ENCODE data around the gene ERF. TPM values are rescaled to one million over a fixed set of nuclear protein-coding genes. Genes with fewer than 3 reads are reported as not detected.

Gene ERF
- total and polyA plus RNA-seq, 2 donors (not counting 1 experiment from before 2014, with no cell fraction given) = 48.6 to 51.5 TPM

DNA sequence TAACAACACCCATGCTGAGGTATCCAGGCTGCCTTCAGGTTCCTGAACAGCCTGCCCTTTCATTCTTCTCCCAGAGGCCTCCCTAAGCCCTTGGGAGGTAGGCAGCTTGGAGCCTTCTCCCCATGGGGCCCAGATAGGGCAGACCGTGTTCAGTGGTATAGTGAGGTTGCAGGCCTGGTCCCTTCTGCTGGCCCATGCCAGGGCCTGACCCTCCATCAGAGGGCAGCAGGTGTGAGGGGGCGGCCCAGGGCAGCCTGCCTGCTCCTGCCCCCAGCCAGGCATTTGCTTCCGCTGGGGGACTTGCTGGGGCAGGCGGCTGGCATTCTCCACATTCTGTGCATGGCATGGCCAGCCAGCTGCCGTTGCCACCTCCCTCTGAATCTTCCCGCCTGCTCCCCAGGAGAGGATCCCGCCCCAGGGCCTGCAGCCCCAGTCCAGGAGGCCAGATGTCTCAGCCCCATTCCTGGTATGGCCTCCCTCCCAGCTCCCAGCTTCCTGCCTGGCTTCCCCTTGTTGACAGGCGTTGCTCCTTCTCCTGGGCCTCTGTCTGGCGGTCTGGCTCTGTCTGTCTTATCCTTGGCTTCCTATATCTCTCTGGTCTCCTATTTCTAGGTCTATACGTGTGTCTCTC is 23.0 kb upstream of the ERF start:
- Histone ChIP-seq H3K9me3 (ENCODE audit: control extremely low read depth in 1 of 3, control insufficient read depth in 2 of 3, insufficient read depth in 1 of 3, low read length in 2 of 3) (no peaks in the 10 kb centered on the region), H3K4me2 (replicated peaks; ENCODE audit: low read depth, low read length, poor library complexity, severe bottlenecking) (no peak overlapping the region), H3K9ac (ENCODE audit: low read length) (no peak overlapping the region), H3K79me2 (ENCODE audit: control insufficient read depth, insufficient read depth, low read length) (peaks cover 64% of the 10 kb centered on the region), H3K36me3 (replicated peaks in 1 of 2; ENCODE audit: control extremely low read depth in 1 of 2, control insufficient read depth in 1 of 2, extremely low read depth in 1 of 2, insufficient read depth in 2 of 2, low read length in 1 of 2) (peaks cover 0 to 20% of the 10 kb centered on the region in 2 experiments), H3K27me3 (replicated peaks in 1 of 4; ENCODE audit: control extremely low read depth in 1 of 4, control insufficient read depth in 3 of 4, insufficient read depth in 4 of 4, low read length in 3 of 4) (no peaks in the 10 kb centered on the region), H4K20me1 (ENCODE audit: control insufficient read depth, insufficient read depth, low read length, poor library complexity, severe bottlenecking) (peaks cover 7% of the 10 kb centered on the region), H2AFZ (ENCODE audit: insufficient read depth, low read depth, low read length, poor library complexity, severe bottlenecking) (no peak overlapping the region), H3K27ac (ENCODE audit: low read length in 2 of 2) (no peak overlapping the region), H3K4me3 (ENCODE audit: control extremely low read depth in 1 of 5, extremely low read depth in 1 of 5, insufficient read depth in 1 of 5, low read depth in 2 of 5, low read length in 4 of 5) (no peak overlapping the region), H3K4me1 (ENCODE audit: control insufficient read depth in 2 of 2, insufficient read depth in 2 of 2, low read length in 2 of 2) (peaks cover 30 to 41% of the 10 kb centered on the region in 2 donors)
- no peaks in the 10 kb centered on the region for H3K9me3 Mint-ChIP-seq (ENCODE audit: insufficient read depth)
- intact Hi-C loops (cut with micrococcal nuclease) = no loop called here
- ATAC-seq (ENCODE audit: low read depth) = no peak
- DNase-seq = peak; percentile 24
- H3K27me3 Mint-ChIP-seq = no peaks in the 10 kb centered on the region
- CTCF ChIA-PET = interaction anchor here (1.3 to 4.8 kb wide), 7 partner anchors 10 to 148 kb away, joined by 3 to 89 read pairs (median 6); partner anchors contain the start of genes CIC and GSK3A
- peaks cover 38% of the 10 kb centered on the region for H3K4me1 Mint-ChIP-seq
- WGBS (ENCODE audit: insufficient coverage) = 83% methylated on average over 10 of the region's 10 CpGs
- TF ChIP-seq EZH2 (IDR thresholded peaks at IDR 0.05; ENCODE audit: borderline replicate concordance, insufficient read depth, low read depth, low read length, poor library complexity, severe bottlenecking) = no peak
- TF ChIP-seq, protein P1, sequence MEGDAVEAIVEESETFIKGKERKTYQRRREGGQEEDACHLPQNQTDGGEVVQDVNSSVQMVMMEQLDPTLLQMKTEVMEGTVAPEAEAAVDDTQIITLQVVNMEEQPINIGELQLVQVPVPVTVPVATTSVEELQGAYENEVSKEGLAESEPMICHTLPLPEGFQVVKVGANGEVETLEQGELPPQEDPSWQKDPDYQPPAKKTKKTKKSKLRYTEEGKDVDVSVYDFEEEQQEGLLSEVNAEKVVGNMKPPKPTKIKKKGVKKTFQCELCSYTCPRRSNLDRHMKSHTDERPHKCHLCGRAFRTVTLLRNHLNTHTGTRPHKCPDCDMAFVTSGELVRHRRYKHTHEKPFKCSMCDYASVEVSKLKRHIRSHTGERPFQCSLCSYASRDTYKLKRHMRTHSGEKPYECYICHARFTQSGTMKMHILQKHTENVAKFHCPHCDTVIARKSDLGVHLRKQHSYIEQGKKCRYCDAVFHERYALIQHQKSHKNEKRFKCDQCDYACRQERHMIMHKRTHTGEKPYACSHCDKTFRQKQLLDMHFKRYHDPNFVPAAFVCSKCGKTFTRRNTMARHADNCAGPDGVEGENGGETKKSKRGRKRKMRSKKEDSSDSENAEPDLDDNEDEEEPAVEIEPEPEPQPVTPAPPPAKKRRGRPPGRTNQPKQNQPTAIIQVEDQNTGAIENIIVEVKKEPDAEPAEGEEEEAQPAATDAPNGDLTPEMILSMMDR (IDR thresholded peaks at IDR 0.05) = no peak
- no peak overlapping the region for H3K4me3 Mint-ChIP-seq
- peak overlapping the region; percentile 62 for H3K27ac Mint-ChIP-seq
- POLR2A ChIA-PET = no interaction called here

DNA sequence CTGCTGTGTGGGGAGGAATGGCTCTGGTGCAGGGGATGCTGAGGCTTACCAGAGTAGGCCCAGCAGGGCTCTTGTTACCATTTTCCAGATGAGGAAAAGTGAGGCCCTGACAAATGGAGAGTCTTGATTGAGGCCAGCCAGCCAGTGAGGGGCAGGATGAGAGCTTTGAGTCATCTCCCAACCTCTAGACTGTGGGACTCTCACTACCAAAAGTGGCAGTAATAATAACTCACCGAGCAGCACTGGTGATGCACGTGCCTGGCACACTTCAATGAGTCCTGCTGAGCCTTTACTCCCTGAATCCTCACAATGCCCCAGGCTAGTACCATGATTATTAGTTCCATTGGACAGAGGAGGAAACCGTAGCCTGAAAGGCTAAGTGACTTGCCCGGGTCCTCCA is 21.9 kb upstream of the ERF start:
- no peak overlapping the region for H3K27ac Mint-ChIP-seq
- 95% methylated on average over 2 of the region's 4 CpGs for whole genome bisulfite sequencing (ENCODE audit: insufficient coverage)
- TF ChIP-seq EZH2 (IDR thresholded peaks at IDR 0.05; ENCODE audit: borderline replicate concordance, insufficient read depth, low read depth, low read length, poor library complexity, severe bottlenecking) = no peak
- TF ChIP-seq, protein P1 (IDR thresholded peaks at IDR 0.05) = no peak
- H3K4me1 Mint-ChIP-seq = peaks cover 38% of the 10 kb centered on the region
- DNase-seq = no peak
- H3K27me3 Mint-ChIP-seq = no peaks in the 10 kb centered on the region
- no peak overlapping the region for H2AFZ ChIP-seq (ENCODE audit: insufficient read depth, low read depth, low read length, poor library complexity, severe bottlenecking)
- H3K79me2 ChIP-seq (ENCODE audit: control insufficient read depth, insufficient read depth, low read length) = peaks cover 76% of the 10 kb centered on the region
- no peaks in the 10 kb centered on the region for H3K27me3 ChIP-seq (replicated peaks in 1 of 4; ENCODE audit: control extremely low read depth in 1 of 4, control insufficient read depth in 3 of 4, insufficient read depth in 4 of 4, low read length in 3 of 4)
- intact Hi-C loops (cut with micrococcal nuclease) = no loop called here
- ChIA-PET CTCF (interaction anchor here (0.8 to 1.3 kb wide), 3 partner anchors 20 to 168 kb away, joined by 3 read pairs; no protein-coding TSS in a partner anchor), POLR2A (no interaction called here)
- H3K9me3 Mint-ChIP-seq (ENCODE audit: insufficient read depth) = no peaks in the 10 kb centered on the region
- H3K4me3 Mint-ChIP-seq = no peak overlapping the region
- ATAC-seq (ENCODE audit: low read depth) = no peak
- H3K36me3 ChIP-seq (replicated peaks in 1 of 2; ENCODE audit: control extremely low read depth in 1 of 2, control insufficient read depth in 1 of 2, extremely low read depth in 1 of 2, insufficient read depth in 2 of 2, low read length in 1 of 2) = peaks cover 0 to 30% of the 10 kb centered on the region in 2 experiments
- H3K4me3 ChIP-seq (ENCODE audit: control extremely low read depth in 1 of 5, extremely low read depth in 1 of 5, insufficient read depth in 1 of 5, low read depth in 2 of 5, low read length in 4 of 5) = no peak overlapping the region
- H4K20me1 ChIP-seq (ENCODE audit: control insufficient read depth, insufficient read depth, low read length, poor library complexity, severe bottlenecking) = peaks cover 7% of the 10 kb centered on the region
- no peak overlapping the region for H3K4me2 ChIP-seq (replicated peaks; ENCODE audit: low read depth, low read length, poor library complexity, severe bottlenecking)
- no peak overlapping the region for H3K9ac ChIP-seq (ENCODE audit: low read length)
- no peaks in the 10 kb centered on the region for H3K9me3 ChIP-seq (ENCODE audit: control extremely low read depth in 1 of 3, control insufficient read depth in 2 of 3, insufficient read depth in 1 of 3, low read length in 2 of 3)
- peaks cover 20 to 30% of the 10 kb centered on the region in 2 donors for H3K4me1 ChIP-seq (ENCODE audit: control insufficient read depth in 2 of 2, insufficient read depth in 2 of 2, low read length in 2 of 2)
- H3K27ac ChIP-seq (ENCODE audit: low read length in 2 of 2) = no peak overlapping the region

Measured in B cell (primary cell).